Effector CD4-positive, alpha-beta T cell (primary cell): ENCODE measurements around the gene MORC2.

Experiments
- DNase-seq: peaks from one replicate; pipeline ENCODE4 v3.0.0-alpha.2; 2020

Gene MORC2

GRCh38 chr22:30885001-30885366 lies 83.6 kb downstream of the MORC2 start:
- no peak for DNase-seq

GRCh38 chr22:30884211-30885000 lies 84.2 kb downstream of the MORC2 start:
- DNase-seq = no peak

GRCh38 chr22:30883586-30884145 lies 84.9 kb downstream of the MORC2 start:
- no peak for DNase-seq

GRCh38 chr22:30882974-30883533 lies 85.5 kb downstream of the MORC2 start:
- no peak for DNase-seq

- DNase-seq = no peak
Measured at GRCh38 chr22:30882184-30882717, 86.3 kb downstream of the MORC2 start.

- DNase-seq = no peak
Measured at GRCh38 chr22:30881361-30882183, 87.0 kb downstream of the MORC2 start.

- DNase-seq = no peak
Measured at GRCh38 chr22:30880847-30881246, 87.7 kb downstream of the MORC2 start.

- no peak for DNase-seq
Measured at GRCh38 chr22:30880181-30880601, 88.4 kb downstream of the MORC2 start.

- no peak for DNase-seq
Measured at GRCh38 chr22:30879415-30879797, 89.2 kb downstream of the MORC2 start.

GRCh38 chr22:30878516-30879414 lies 89.8 kb downstream of the MORC2 start:
- DNase-seq = no peak

GRCh38 chr22:30877662-30878515 lies 90.7 kb downstream of the MORC2 start:
- DNase-seq = no peak

GRCh38 chr22:30876915-30877553 lies 91.5 kb downstream of the MORC2 start:
- no peak for DNase-seq

- DNase-seq = no peak
Measured at GRCh38 chr22:30876221-30876751, 92.3 kb downstream of the MORC2 start.

GRCh38 chr22:30875481-30876215 lies 92.9 kb downstream of the MORC2 start:
- DNase-seq = no peak
